NCI-H82 treated with DMSO at 0.1 percent for 48 hours (cell line): ENCODE measurements around the gene PNMA8B.
A peak's percentile ranks its signal among the peaks of the same experiment; 100 is the strongest.

Experiments
- DNase-seq: peaks from one replicate; lab custom pipeline; 2025; ENCODE audit not compliant: unreplicated experiment; lab: John Stamatoyannopoulos, UW

Gene PNMA8B

DNA sequence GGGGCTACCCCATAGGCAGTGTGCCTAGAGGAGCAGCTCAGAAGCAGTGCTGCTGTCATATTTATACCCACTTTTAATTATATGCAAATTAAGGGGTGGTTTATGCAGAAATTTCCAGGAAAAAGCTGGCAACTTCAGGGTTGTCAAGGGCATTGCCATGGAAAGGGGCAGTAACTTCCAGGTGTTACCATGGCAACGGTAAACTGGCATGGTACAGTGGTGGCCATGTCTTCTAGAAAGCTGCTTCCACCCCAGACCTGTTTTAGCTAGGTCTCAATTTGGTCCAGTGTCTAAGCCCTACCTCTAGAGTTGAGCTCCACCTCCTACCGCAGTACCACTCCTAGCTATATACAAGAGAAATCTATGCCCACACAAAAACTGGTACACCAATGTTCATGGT, 35.6 kb downstream of the PNMA8B start:
- no peak for DNase-seq

DNA sequence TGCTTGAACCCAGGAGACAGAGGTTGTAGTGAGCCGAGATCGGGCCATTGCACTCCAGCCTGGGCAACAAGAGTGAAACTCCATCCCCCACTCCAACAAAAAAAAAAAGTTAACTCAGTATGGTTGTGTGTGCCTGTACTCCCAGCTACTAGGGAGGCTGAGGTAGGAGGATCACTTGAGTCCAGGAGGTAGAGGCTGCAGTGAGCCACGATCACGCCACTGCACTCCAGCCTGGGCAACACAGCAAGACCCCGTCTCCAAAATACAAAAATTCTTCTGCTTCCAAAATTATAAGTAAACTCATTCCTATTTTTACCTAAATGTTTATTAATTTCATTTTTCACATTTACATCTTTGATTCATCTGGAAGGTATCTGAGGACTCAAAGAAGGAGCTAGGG, 38.7 kb downstream of the PNMA8B start:
- DNase-seq: no peak

DNA sequence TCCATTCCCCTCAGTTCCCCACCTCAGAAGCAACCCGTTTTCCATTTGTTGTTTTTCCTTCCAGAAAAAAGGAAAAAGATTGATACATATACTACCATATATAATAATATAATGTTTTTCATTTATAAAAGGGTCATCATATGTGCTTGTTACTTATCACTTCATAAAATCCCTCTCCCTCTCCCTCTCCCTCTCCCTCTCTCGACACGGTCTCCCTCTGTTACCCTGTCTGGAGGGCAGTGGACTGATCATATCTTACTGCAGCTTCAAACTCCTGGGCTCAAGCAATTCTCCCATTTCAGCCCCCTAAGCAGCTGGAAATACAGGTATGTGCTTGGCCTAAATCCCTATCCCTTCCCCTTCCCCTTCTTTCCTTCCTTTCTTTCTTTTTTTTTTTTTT, 41.4 kb downstream of the PNMA8B start:
- no peak for DNase-seq

DNA sequence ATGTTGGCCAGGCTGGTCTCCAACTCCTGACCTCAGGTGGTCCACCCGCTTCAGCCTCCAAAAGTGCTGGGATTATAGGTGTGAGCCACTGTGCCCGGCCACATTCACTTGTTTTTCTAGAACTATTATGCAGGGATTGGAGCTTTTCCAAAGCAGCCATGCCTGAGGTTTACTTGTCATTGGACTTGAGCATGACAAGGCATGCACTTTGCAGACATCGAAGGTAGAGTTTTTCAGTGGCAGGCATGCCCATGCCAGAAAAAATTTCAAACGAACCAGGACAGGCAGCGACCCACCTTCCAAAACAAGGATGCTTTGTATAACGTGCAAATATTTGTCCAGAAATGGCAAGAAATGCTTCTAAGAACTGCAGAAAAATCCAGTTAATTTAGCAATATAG, 42.0 kb downstream of the PNMA8B start:
- DNase-seq: no peak

DNA sequence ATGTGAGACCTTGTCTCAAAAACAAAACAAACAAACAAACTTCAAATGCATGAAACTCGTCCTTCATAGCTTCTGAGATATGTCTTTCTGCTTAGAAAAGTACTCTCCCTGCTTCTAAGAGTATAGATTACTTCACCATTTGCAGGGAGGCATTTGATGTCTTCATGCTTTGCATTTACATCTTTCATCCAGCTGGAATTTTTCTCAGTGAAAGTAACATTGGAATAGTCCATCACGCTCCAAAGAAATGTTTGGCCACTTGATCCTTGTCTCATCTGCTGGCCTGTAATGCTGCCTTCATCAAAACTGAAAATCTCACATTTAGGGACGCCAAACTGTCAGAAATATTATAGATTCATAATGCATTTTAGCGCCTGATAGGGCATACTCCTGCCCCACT, 43.5 kb downstream of the PNMA8B start:
- DNase-seq: no peak

DNA sequence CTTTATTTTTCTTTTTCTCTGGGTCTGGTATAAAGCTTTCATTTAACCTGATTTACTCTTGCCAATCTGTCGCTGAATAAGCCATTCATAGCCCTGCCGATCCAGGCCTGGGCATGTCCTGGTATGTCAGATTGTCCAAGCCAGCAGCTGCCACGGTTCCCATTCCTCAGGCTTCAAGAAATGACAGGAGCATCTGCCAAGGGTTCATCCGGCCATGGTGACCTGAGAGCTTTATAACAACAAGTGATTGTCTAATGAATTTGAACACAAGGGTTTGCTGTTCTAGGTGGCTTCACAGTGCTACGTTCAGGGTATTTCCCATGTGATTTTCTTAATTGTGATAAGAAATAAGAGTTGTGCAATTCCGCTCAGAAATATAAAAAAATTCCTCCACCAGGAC, 44.3 kb downstream of the PNMA8B start:
- peak; percentile 31 for DNase-seq

DNA sequence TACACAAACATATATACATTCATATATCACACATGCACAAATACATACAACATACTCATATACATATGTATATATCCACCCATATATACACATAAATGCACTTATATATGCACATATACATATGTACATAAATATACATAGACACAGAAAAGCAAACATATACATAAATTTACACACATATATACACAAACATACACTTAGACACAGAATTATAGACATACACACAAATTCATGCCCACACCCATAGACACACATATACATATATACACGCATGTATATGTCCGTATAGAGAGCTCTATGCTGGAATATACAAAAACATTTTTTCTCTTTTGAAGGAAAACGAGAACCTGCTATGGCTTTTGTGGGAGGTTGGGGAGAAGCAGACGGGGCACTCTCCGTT, 44.9 kb downstream of the PNMA8B start:
- DNase-seq: no peak

DNA sequence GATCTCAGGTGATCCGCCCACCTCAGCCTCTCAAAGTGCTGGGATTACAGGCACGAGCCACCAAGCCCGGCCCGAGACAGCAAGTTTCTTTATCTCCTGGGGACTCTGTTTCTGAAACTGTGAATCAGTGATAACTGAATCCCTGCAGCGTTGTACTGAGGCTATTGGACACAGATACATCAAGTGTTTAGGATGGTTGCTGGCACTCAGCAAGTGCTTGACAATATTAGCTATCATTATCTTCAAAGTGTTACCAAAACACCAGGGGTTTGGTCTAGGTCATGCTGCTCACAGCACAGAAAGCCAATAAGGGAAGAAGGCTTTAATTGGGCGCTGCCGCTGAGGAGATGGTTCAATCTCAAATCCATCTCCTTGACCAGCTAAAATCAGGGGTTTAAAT, 46.4 kb downstream of the PNMA8B start:
- no peak for DNase-seq

DNA sequence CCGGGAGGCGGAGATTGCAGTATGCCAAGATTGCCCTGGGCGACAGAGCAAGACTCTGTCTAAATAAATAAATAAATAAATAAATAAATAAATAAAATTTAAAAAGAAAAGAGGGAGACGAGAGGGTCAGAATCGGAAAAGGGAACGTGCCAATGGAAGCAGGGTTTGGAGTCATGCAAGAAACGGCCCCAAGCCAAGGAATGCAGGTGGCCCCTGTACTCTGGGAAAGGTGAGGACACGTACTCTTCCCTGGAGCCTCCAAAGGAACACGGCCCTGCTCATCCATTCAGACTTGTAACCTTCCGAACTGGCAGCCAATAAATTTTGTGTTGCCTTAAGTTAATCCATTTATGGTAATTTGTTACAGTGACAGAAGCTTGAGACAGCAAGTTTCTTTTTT, 47.1 kb downstream of the PNMA8B start:
- DNase-seq: no peak

DNA sequence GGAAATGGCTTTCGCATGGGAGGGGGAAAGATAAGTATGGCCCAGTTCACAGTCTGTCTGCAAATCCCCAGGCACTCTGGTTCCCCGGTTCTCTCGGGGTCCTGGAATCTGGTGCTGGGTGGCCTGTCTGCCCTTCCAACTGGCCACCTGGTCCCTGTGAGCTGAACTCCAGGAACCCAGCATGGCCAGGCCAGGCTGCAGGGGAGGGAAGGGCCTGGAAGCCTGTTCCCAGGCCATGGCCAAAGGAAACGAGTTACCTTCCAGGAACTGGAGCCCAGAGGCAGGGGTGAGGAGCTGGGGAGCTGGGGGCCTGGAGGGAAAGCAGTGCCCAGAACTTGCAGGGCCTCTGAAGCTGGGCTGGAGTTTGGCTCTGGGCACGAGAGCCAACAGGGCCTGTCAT, 47.8 kb downstream of the PNMA8B start:
- no peak for DNase-seq

DNA sequence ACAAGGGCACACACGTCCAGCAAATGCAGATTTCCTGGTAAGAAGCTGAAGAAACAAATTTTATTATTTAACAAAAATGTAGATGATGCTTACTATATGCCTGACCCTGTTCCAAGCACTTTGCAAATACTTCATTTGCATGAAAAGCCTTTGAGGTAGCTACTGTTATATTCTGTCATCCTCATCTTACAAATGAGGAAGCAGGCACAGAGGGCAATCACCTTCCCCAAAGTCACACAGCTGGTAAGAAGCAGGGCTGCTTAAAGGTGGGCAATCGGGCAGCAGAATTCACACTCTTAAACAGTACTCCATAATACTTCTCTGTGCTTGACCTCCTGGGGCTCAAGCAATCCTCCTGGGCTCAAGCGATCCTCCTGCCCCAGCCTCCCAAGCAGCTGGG, 48.7 kb downstream of the PNMA8B start:
- no peak for DNase-seq

DNA sequence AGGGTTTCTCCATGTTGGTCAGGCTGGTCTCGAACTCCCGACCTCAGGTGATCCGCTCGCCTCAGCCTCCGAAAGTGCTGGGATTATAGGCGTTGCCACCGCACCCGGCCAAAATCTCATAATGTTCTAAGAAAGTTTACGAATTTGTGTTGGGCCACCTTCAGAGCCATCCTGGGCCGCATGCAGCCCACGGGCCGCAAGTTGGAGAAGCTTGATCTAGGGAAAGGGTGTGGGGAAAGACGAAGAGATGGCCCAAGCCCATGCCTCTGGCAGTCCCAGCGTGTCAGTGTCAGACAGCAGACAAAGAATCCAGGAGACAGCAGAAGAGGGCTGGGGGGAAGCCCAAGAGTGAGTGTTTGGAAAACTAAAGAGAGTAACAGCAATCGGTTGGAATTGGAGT, 49.6 kb downstream of the PNMA8B start:
- no peak for DNase-seq

DNA sequence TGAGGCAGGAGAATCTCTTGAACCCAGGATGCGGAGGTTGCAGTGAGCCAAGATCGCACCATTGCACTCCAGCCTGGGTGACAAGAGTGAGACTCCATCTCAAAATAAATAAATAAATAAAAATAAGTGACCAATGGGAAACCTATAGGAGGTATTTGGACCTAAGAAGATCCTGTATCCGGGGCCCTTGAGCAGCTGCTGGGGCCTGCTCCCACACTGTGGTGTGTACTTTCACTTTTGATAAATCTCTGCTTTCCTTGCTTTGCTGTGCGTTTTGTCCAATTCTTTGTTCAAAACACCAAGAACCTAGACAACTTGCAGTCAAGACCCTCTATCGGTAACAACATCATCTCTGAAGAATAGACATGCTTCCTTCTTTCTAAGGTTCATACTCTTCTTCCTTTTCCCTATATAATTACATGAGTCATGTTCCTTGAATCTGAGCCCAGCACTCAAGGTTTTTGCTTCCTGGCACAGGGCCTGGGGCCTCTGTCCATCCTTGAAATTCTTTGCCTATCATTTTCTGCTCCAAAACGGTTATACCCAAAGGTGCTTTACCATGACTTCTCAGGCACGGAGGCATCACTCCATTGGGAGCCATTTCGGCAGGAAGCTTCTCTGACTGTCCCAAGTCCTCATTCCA, 52.7 kb downstream of the PNMA8B start:
- no peak for DNase-seq

DNA sequence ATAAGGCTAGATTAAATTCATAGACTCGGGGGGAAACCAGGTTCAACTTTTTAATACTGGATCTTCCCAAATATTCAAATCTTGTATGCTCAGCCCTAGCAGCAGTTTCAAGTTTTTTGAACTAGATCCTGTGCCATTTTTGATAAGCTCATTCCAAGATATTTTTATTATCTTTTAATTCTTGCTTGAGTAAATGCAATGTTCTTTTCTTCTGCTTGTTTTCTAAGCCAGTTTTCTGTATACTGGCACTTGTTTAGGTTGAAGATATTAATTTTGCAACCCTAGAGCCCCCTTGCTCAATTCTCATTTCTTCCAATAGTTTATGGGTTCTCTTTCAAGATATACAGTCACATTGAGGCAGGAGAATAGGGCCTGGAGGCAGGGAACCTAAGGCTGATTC, 53.8 kb downstream of the PNMA8B start:
- no peak for DNase-seq
